Prostate gland (tissue), 1 donor: Measurements from ENCODE around the gene INTS4.

Source experiments
- POLR2A ChIP-seq: fragments of 450-650 bp; IDR thresholded peaks from one replicate; pipeline ENCODE4 v1.6.1; 2016; ENCODE audit warnings: antibody characterized with exemption, mild to moderate bottlenecking
- POLR2AphosphoS5 ChIP-seq: sonication (generic); formaldehyde crosslinking; IDR thresholded peaks from one replicate; pipeline ENCODE4 v1.6.1; 2017; ENCODE audit warnings: antibody characterized with exemption

GRCh38 chr11:77959434-77959833, 35.0 kb downstream of the INTS4 start:
- TF ChIP-seq POLR2A (no peak), POLR2AphosphoS5 (no peak)
